Astrocyte (in vitro differentiated cells and primary cell): ENCODE results near the gene EYS. TPM values are rescaled to one million over a fixed set of nuclear protein-coding genes. Genes with fewer than 3 reads are reported as not detected.

Experiments used
- DNase-seq: peaks from one replicate; pipeline ENCODE4 v3.0.0-alpha.2; 2010; ENCODE audit warnings: low read depth
- FAIRE-seq: peaks from 2 replicates; lab custom pipeline; 2011; peaks lifted over from hg19 to GRCh38; lab: Jason Lieb, UNC
- H2AFZ ChIP-seq: 2 replicates; pipeline ENCODE4 v1.6.0; 2012; ENCODE audit warnings: low read depth, low read length, inconsistent platforms
- H3K27ac ChIP-seq: 2 replicates; pipeline ENCODE4 v1.5.1; 2011; ENCODE audit warnings: low read depth, low read length, inconsistent platforms
- H3K27me3 ChIP-seq: 2 replicates; pipeline ENCODE4 v1.6.0; 2011; ENCODE audit warnings: low read length, inconsistent platforms; ENCODE audit not compliant: insufficient read depth
- H3K36me3 ChIP-seq: 2 replicates; pipeline ENCODE4 v1.5.1; 2011; ENCODE audit warnings: low read length, inconsistent platforms; ENCODE audit not compliant: insufficient read depth
- H3K4me1 ChIP-seq: 2 replicates; pipeline ENCODE4 v1.5.1; 2011; ENCODE audit warnings: low read length, inconsistent platforms; ENCODE audit not compliant: insufficient read depth
- H3K4me2 ChIP-seq: 2 replicates; pipeline ENCODE4 v1.6.0; 2012; ENCODE audit warnings: low read length, inconsistent platforms
- H3K4me3 ChIP-seq: 2 replicates; pipeline ENCODE4 v1.5.1; 2011; ENCODE audit warnings: low read depth, mild to moderate bottlenecking, low read length, inconsistent platforms; ENCODE audit not compliant: insufficient read depth
- H3K79me2 ChIP-seq: 2 replicates; pipeline ENCODE4 v1.6.0; 2012; ENCODE audit warnings: mild to moderate bottlenecking, low read length, inconsistent platforms; ENCODE audit not compliant: insufficient read depth
- H3K9ac ChIP-seq: 2 replicates; pipeline ENCODE4 v1.6.0; 2012; ENCODE audit warnings: mild to moderate bottlenecking, low read length, inconsistent platforms
- H3K9me3 ChIP-seq: 2 replicates; pipeline ENCODE4 v1.5.1; 2012; ENCODE audit warnings: low read depth, mild to moderate bottlenecking, low read length, inconsistent platforms; ENCODE audit not compliant: insufficient read depth
- H4K20me1 ChIP-seq: 2 replicates; pipeline ENCODE4 v1.6.0; 2012; ENCODE audit warnings: low read length, inconsistent platforms; ENCODE audit not compliant: insufficient read depth
- H3K27ac Mint-ChIP-seq: one replicate; pipeline ENCODE4 v1.8.0; 2021; ENCODE audit warnings: mild to moderate bottlenecking, mixed read lengths; ENCODE audit not compliant: unreplicated experiment
- H3K27me3 Mint-ChIP-seq: one replicate; pipeline ENCODE4 v1.8.0; 2021; ENCODE audit warnings: low read depth, mixed read lengths; ENCODE audit not compliant: unreplicated experiment
- H3K36me3 Mint-ChIP-seq: one replicate; pipeline ENCODE4 v1.8.0; 2021; ENCODE audit warnings: low read depth, mixed read lengths; ENCODE audit not compliant: unreplicated experiment
- H3K4me1 Mint-ChIP-seq: one replicate; pipeline ENCODE4 v1.8.0; 2021; ENCODE audit warnings: low read depth, mixed read lengths; ENCODE audit not compliant: unreplicated experiment
- H3K4me3 Mint-ChIP-seq: one replicate; pipeline ENCODE4 v1.8.0; 2021; ENCODE audit warnings: mild to moderate bottlenecking, moderate library complexity, mixed read lengths; ENCODE audit not compliant: unreplicated experiment
- H3K9me3 Mint-ChIP-seq: one replicate; pipeline ENCODE4 v1.8.0; 2021; ENCODE audit warnings: mild to moderate bottlenecking, mixed read lengths; ENCODE audit not compliant: unreplicated experiment
- CTCF ChIP-seq: IDR thresholded peaks from 2 replicates; pipeline ENCODE4 v1.5.1; 2011; ENCODE audit warnings: low read depth, mild to moderate bottlenecking, inconsistent platforms, low read length, moderate library complexity; ENCODE audit not compliant: insufficient read depth
- EZH2 ChIP-seq: IDR thresholded peaks from 2 replicates; pipeline ENCODE4 v1.6.1; 2012; ENCODE audit warnings: mild to moderate bottlenecking, low read length, inconsistent platforms; ENCODE audit not compliant: insufficient read depth
- total RNA-seq: library from RNA; stranded (reverse); gene quantifications from 2 replicates; pipeline ENCODE4 v1.2.1, GENCODE V29; 2021

The EYS gene
- total RNA-seq, 1 donor from 2014 or later: 0.16 TPM

DNA sequence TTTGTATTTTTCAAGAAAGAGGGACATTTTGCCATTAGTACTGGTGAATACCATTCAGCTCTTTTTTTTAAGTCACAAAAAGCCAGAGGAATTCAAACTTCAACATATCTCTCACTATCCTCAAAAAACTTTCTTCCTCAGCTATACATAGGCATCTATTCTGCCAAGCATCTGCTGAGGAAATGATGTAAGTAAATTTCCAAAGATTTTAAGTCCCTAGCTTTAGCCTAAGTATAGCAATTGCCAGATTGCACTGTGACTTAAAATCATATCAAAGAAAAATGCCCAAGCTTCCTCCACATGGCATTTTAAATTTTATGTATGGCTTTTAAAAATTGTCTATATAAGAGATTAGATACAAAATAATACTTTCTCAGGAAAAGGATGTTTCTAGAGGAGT is 237.4 kb downstream of the EYS start:
- Mint-ChIP-seq H3K27me3 (no peaks in the 10 kb centered on the region), H3K9me3 (no peaks in the 10 kb centered on the region), H3K36me3 (no peaks in the 10 kb centered on the region), H3K4me3 (no peak overlapping the region), H3K4me1 (no peaks in the 10 kb centered on the region), H3K27ac (no peak overlapping the region)
- no peak overlapping the region for H3K27ac ChIP-seq
- no peaks in the 10 kb centered on the region for H3K4me1 ChIP-seq
- no peak overlapping the region for H2AFZ ChIP-seq
- FAIRE-seq (no peak), DNase-seq (no peak)
- no peak overlapping the region for H3K4me2 ChIP-seq
- H3K36me3 ChIP-seq: no peaks in the 10 kb centered on the region
- H3K9me3 ChIP-seq: no peaks in the 10 kb centered on the region
- no peaks in the 10 kb centered on the region for H3K79me2 ChIP-seq
- H3K27me3 ChIP-seq: no peaks in the 10 kb centered on the region
- H3K4me3 ChIP-seq: no peak overlapping the region
- no peaks in the 10 kb centered on the region for H4K20me1 ChIP-seq
- TF ChIP-seq CTCF: no peak
- no peak for TF ChIP-seq EZH2
- H3K9ac ChIP-seq: no peak overlapping the region

DNA sequence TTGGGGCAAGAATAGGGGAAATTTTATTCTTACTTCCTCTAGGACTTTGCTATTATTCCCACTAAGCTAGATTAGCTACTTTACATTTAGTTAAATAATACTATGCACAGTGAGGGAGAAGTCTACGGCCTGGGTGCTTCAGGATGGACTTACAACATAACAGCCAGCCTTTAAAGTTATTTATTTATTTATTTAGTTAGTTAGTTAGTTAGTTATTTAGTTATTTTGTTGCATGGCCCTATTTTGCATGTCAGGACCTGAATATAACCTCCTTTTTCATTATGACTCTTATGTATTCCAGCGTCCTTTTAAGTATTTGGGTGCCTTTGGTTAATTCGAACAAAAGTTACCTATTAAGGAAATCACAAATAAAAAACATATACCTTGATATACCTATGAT is 238.7 kb downstream of the EYS start:
- no peak overlapping the region for H2AFZ ChIP-seq
- no peaks in the 10 kb centered on the region for H3K36me3 ChIP-seq
- FAIRE-seq: no peak
- Mint-ChIP-seq H3K36me3 (no peaks in the 10 kb centered on the region), H3K4me1 (no peaks in the 10 kb centered on the region), H3K4me3 (no peak overlapping the region), H3K27ac (no peak overlapping the region), H3K27me3 (no peaks in the 10 kb centered on the region), H3K9me3 (no peaks in the 10 kb centered on the region)
- H3K27ac ChIP-seq: no peak overlapping the region
- H3K4me2 ChIP-seq: no peak overlapping the region
- no peaks in the 10 kb centered on the region for H3K79me2 ChIP-seq
- no peak overlapping the region for H3K9ac ChIP-seq
- no peak overlapping the region for H3K4me3 ChIP-seq
- TF ChIP-seq CTCF: no peak
- no peak for TF ChIP-seq EZH2
- no peaks in the 10 kb centered on the region for H3K4me1 ChIP-seq
- no peaks in the 10 kb centered on the region for H3K9me3 ChIP-seq
- DNase-seq: no peak
- H3K27me3 ChIP-seq: no peaks in the 10 kb centered on the region
- no peaks in the 10 kb centered on the region for H4K20me1 ChIP-seq

DNA sequence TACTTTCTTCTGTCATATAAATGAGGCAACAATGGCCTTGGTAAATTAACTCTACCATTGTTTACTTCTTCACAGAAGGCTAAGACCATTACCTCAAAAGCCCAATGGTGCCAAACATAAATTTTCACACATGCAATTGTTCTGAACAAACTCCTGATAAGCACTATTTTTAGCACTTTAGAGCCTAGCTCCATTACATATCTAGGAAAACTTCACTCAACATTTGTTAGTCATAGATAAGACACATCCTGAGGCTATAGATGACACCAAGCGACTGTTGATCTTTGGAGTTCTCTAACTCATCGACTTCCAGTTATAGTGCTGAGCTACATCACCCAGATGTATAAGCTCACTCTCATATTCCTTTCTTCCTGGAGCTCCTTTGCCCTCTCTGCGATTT is 245.9 kb downstream of the EYS start:
- no peak overlapping the region for H3K27ac Mint-ChIP-seq

More for the DNA sequence above, 245.9 kb downstream of the EYS start:
- DNase-seq (no peak), FAIRE-seq (no peak)
- no peak overlapping the region for H2AFZ ChIP-seq
- no peak overlapping the region for H3K4me3 ChIP-seq
- H3K27ac ChIP-seq: no peak overlapping the region
- H4K20me1 ChIP-seq: no peaks in the 10 kb centered on the region
- no peaks in the 10 kb centered on the region for H3K79me2 ChIP-seq
- H3K36me3 Mint-ChIP-seq: no peaks in the 10 kb centered on the region
- no peak overlapping the region for H3K9ac ChIP-seq
- H3K4me1 Mint-ChIP-seq: no peaks in the 10 kb centered on the region
- H3K27me3 Mint-ChIP-seq: no peaks in the 10 kb centered on the region
- H3K4me1 ChIP-seq: no peaks in the 10 kb centered on the region
- H3K9me3 Mint-ChIP-seq: no peaks in the 10 kb centered on the region
- no peak overlapping the region for H3K4me2 ChIP-seq
- TF ChIP-seq CTCF (no peak), EZH2 (no peak)
- no peak overlapping the region for H3K4me3 Mint-ChIP-seq
- no peaks in the 10 kb centered on the region for H3K9me3 ChIP-seq
- H3K27me3 ChIP-seq: no peaks in the 10 kb centered on the region
- H3K36me3 ChIP-seq: no peaks in the 10 kb centered on the region
